ENCODE results near the gene SFXN1.

- no peak for TF ChIP-seq CTCF (conservative IDR thresholded peaks at IDR 0.05; ENCODE audit: low read length)
- no peak for TF ChIP-seq EZH2phosphoT487 (IDR thresholded peaks at IDR 0.05; ENCODE audit: borderline replicate concordance)
These were observed 364 bp upstream of the SFXN1 start for GRCh38 chr5:175478008-175478383.

Measured in Loucy (cell line).